GM21717 (cell line): ENCODE results near the gene FKBP6.
A peak's percentile ranks its signal among the peaks of the same experiment; 100 is the strongest.
"Not testable (repeated sequence)": the region's sequence is repeated elsewhere in the genome, so short reads cannot be mapped to it uniquely, and the experiment has no call there.

Experiments used
- ATAC-seq: cut with Tn5 transposase; IDR thresholded peaks from one replicate; pipeline ENCODE4 v1.9.1; 2021; ENCODE audit warnings: mild to moderate bottlenecking, moderate library complexity; ENCODE audit not compliant: unreplicated experiment

FKBP6 gene, protein sequence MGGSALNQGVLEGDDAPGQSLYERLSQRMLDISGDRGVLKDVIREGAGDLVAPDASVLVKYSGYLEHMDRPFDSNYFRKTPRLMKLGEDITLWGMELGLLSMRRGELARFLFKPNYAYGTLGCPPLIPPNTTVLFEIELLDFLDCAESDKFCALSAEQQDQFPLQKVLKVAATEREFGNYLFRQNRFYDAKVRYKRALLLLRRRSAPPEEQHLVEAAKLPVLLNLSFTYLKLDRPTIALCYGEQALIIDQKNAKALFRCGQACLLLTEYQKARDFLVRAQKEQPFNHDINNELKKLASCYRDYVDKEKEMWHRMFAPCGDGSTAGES

DNA sequence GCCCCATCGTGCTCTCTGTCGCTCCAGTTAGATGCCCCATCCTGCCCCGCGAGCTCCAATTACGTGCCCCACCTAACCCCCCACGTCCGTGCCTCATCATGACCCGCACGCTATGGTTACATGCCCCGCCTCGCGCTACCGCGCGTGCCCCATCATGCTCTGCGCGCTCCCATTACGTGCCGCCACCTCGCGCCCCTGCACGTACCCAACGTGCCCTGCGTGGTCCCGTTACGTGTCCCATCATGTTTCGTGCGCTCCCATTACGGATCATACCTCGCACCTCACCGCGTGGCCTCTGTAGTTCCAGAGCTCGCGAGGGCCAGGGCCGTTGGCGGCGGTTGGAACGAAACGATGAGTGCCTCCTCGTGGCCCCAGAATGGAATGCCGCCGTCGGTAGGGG, at the start of gene FKBP6, which contains the start of gene TRIM50:
Gene FKBP6 (plus strand): TSS at position 240 of the 400 bp plus-strand sequence. CDS start 268 bp downstream, outside the sequence.
Gene TRIM50 (minus strand): TSS at position 161 of the 400 bp plus-strand sequence. CDS start 3,295 bp downstream, outside the sequence.
- ATAC-seq = not testable (repeated sequence)

DNA sequence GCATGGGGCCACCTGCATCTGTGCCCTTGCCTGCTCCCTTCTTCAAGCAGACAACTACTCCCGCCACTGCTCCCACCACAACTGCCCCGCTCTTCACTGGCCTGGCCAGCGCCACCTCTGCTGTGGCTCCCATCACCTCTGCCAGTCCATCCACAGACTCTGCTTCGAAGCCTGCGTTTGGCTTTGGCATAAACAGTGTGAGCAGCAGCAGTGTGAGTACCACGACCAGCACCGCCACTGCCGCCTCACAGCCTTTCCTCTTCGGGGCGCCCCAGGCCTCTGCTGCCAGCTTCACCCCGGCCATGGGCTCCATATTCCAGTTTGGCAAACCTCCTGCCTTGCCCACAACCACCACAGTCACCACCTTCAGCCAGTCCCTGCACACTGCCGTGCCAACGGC, 30.7 kb upstream of the FKBP6 start:
- ATAC-seq = not testable (repeated sequence)

DNA sequence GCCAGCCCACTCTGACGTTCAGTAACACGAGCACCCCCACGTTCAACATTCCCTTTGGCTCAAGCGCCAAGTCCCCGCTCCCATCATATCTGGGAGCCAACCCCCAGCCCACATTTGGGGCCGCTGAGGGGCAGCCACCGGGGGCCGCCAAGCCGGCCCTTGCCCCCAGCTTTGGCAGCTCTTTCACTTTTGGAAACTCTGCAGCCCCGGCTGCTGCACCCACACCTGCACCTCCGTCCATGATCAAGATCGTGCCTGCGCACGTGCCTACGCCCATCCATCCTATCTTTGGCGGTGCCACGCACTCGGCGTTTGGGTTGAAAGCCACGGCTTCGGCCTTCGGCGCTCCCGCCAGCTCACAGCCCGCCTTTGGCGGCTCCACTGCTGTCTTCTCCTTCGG, 30.3 kb upstream of the FKBP6 start:
- ATAC-seq = not testable (repeated sequence)

DNA sequence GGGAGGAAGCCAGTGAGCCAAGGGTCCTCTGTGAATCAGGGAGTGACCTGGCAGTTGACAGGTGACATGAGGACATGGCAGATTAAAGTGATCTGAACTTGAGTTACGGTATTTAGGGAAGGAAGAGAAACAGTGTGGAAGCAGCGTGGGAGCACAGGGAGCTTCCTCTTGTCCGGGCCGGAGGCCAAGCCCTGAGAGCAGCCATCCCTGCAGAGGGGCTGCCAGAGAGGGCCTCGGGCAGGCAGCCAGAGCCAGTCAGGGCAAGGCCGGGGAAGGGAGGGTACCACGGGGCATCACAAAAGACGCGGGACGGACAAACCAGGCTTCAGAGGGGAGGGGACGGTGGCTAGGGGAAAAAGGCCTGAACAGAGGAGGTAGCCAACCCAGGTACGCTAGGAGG, 28.1 kb upstream of the FKBP6 start:
- ATAC-seq = not testable (repeated sequence)

DNA sequence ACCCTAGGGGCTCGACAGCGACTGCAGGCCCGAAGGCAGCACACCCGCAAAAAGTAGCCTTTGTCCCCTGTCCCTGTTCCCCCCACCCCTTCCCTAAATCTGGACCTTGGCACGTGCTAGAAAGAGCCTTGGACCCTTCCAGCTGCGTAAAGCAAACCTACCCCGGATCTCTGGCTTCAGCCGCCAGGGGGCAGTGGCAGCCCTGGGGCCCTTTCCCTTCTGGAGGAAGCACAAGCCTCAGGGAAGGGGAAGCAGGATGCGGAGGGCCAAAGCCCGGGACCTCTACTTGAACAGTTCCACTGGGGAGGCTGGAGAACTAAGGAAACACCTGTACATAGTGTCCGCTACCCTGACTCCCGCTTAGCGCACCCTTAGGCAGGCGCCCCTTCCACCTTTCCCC, 26.9 kb upstream of the FKBP6 start:
- ATAC-seq = not testable (repeated sequence)

DNA sequence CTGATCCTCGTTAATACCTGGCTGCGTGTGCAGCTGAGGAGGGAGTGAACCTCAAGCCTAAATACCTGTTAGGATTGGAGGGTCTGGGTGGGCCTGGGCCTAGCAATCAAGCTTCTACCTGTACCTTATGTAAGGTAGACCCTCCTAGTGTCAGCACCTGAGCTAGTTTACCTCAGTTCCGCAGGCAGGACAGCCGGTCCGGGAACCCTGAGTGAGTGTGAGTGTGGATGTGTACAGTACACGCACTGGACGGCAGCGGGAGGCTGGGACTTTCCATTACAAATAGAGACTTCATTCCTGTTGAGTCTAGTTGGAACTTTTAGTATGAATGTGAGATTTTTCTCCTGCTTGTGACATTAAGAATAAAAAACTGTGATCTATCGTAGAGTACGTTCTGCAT, 25.1 kb upstream of the FKBP6 start:
- not testable (repeated sequence) for ATAC-seq

DNA sequence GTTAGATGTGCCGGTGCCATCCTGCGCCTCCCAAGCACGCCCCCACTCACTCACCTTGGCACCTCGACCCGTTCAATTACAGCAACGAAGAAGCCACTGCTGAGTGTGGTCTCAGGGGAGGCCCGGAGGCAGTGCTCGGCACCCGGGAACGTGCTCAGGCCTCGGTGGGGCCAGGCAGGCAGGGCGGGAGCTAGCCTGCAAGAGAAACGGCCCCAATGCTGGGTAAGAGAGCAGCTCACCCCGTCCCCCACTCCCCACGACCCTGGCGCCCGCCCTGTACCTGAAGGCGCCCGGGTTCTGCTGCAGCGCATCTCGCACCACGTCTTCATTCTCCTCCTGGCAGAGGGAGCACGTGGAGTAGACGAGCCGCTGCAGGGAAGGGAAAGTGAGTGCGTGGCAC, 24.4 kb upstream of the FKBP6 start:
- ATAC-seq = no peak

DNA sequence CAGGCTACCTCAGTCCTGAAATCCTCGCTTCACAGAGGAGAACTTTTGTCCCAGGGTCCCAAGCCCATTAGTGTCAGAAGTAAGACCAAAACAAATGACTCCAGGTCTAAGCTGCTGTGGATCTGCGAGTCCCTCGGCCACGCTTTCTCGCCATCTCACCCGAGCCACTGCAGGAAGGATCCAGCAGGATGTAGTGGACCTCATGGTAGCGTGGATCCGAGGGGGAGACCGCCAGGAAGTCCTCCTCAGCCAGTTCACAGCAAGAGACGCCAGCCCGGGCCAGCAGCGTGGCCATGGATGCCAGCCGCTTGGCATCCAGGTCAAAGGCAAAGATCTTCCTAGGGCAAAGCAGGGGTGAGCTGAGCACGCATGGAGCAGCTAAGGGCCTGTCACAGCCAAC, 23.9 kb upstream of the FKBP6 start:
- ATAC-seq = no peak

DNA sequence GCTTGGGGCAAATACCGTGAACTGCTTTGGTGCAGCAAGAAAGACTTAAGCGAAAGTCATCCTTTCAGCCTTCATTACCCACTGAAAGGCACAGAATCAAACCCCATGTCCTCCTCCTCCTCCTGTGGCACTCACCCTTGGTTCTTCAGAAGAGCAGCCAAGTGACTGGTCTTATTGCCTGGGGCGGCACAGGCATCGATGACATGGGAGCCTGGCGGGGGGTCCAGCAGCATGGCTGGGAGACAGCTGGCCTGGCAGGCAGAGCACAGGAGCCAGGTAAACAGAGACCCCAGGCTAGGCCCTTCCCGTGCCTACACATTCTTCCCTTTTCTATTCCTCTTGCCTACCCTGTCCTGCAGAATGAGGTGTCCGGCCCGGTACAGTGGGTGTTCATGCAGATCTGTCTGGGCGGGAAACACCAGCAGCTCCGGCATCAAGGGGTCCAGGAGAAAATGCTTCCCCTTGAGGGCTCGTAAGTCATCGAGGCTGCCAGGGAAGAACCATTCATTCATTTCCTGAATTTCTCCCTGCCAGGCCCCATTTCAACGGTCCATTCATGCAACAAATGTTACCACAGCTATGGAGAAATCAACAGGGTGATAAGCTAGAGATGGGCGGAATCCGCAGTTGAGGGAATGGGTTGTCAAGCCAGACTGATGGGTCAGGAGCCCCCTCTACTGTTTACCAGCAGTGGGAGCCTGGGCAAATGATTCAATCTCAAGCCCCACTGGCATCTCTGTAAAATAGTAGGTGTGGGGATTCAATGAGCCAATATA, 23.2 kb upstream of the FKBP6 start:
- not testable (repeated sequence) for ATAC-seq

DNA sequence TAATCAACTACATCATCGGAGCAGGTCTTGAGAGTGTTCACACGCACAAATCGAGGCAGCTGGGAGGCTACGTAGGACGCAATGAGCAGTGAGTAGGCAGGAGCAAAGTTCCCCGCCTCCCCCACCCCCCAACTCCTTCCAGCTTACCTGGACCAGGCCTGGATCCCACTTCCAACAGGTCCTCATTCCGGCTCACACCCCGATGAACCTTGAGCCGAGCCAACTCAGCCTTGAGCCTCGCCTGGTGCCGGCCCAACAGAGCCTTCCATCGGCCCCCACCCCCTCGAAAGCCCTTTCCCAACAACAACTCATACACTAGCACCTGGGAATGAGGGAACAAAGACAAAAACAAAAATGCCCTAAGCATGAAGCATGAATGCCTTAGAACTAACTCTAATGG, 20.5 kb upstream of the FKBP6 start:
- ATAC-seq = no peak

DNA sequence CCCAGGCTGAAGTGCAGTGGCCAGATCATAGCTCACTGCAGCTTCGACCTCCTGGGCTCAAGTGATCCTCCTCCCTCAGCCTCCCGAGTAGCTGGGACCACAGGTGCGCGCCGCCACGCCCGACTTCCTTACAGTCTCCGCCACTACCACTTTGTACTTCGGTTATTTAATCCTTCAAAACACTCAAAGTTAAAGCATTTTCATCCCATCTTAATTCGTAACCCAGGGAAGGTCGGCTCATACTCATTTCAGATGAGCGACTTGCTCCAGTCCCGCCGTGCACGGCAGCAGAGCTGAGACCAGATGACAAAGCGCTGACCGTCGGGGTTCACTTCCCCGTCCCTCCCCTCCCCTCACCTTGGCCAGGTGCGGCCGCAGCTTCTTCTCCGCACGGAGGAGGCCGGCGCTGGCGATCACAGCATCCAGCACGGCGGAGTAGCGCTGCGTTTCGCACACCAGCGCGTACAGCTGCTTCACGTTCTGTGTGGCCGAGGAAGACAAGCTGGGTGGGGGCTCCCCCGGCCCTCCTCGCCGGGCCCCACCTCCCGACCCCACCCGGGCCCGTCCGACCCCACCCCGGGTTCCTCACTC, 19.8 kb upstream of the FKBP6 start:
- peak; percentile 25 for ATAC-seq

DNA sequence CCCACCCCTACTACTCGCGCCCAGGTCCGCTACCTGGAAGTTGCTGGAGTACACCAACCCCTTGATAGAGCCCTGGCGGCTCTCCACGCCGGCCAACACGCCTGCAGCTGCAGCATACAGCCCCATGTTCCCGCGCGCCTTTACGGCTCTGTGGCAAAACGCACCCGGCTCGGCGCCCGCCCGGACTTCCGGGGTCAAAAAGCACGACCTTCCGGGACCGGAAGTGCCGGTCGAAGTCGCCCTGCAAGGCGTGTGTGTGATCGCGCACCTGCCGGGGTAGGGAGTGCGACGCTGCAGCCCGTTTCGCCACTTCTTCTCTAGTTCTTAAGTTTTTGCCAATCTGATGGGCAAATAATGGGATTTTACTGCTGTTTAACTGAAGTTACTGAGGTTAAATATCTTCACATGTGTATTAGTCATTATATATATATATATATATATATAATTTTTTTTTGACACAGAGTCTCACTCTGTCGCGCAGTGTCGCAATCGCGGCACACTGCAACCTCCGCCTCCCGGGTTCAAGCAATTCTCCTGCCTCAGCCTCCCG, 19.2 kb upstream of the FKBP6 start, which contains the start of gene NSUN5:
Gene NSUN5 (minus strand): TSS at position 162 of the 550 bp plus-strand sequence. CDS start 36 bp downstream, at position 126.
- peak; percentile 86 for ATAC-seq

DNA sequence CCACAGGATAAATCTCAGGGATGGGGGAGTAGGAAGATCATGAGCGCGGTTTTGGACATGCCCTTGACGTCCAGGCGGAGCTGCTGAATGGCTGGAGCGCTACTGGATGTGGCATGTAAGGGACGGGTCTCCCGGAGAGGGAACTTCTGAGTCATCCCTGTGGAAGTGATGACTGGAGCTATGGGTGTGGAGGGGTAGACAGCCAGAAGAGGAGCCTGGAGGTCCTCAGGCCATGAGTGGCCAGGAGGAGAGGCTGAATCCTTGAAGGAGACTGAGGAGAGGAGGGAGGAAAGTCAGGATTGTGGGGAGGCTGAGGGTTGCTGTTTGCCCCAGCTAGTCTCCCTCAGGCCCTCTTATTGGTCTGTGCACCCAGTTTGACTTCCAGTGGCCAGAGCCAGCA, 16.5 kb upstream of the FKBP6 start:
- not testable (repeated sequence) for ATAC-seq

DNA sequence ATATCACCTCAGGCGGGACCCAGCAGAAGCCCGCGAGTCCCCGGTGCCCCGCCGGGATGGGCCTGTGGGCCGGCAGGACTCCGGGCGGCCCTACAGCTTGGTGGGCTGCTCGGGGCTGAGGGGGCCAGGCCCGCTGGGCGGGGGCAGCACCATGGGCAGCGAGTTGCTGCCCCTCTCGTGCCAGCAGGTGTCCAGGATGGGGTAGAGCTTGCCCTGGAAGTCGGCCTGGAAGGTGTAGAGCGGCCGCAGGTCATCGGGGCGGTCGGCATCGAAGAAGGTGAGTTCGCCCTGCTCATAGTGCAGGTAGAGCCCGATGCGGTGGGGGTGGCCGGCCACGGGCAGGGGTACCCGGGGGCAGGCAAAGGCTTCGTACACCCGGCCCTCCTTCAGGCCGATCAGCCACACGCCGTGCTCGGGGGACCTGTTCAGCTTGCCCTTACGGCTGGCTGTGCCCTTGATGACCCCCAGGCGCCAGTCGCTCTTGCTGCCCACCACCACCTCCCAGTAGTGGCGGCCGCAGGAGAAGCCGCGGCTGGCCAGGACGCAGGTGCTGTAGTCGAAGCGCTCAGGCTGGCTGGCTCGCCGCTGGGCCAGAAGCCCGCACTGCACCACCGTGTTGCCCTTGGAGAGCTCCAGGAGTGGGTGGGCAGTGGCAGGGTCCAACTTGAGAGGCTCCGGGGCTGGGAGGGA, 15.0 kb upstream of the FKBP6 start:
- no peak for ATAC-seq

DNA sequence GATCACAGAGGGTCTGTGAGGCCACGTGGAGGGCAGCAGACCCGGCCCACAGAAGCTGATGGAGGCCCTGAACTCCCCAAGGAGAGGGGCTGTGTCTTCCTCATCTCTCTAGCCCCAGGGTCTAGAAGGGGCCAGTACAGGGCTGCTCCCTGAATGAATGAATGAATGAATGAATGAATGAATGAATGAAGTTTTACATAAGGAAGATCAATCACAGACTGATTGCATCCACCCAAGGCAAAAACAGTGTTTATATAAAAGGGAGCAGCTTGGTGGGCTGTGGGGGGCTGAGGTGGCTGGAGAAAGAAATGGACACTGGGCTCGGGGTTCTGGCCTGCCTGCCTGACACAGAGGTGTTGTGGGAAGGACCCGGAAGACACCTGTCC, 14.4 kb upstream of the FKBP6 start:
- ATAC-seq = no peak

DNA sequence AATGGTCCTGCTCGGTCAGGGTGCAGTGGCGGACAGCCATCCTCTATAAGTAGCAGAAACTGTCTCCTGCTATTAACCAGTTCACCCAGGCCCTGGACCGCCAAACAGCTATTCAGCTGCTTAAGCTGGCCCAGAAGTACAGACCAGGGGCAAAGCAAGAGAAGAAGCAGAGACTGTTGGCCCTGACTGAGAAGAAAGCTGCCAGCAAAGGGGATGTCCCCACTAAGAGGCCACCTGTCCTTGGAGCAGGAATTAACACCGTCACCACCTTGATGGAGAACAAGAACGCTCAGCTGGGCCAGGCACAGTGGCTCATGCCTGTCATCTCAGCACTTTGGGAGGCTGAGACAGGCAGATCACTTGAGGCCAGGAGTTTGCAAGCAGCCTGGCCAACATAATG, 13.7 kb upstream of the FKBP6 start:
- no peak for ATAC-seq

DNA sequence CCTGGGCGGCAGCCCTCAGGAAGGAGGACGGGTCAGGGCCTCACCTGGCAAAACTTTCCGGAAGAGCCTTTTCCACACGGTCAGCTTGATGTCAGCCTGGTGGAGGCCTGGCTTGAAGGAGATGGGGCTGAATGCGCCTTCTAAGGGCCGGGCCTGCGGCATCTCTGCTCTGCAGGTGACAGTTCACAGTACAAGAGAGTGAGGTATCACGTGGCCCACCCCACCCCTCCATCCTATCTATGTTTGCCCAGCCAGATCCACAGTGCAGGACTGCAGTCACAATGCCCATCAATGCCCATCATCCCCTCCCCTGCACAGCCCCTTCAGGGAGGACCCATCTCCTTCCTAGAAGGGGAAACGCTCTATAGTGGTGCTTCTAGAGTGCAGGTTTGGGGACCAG, 11.4 kb upstream of the FKBP6 start:
- no peak for ATAC-seq

DNA sequence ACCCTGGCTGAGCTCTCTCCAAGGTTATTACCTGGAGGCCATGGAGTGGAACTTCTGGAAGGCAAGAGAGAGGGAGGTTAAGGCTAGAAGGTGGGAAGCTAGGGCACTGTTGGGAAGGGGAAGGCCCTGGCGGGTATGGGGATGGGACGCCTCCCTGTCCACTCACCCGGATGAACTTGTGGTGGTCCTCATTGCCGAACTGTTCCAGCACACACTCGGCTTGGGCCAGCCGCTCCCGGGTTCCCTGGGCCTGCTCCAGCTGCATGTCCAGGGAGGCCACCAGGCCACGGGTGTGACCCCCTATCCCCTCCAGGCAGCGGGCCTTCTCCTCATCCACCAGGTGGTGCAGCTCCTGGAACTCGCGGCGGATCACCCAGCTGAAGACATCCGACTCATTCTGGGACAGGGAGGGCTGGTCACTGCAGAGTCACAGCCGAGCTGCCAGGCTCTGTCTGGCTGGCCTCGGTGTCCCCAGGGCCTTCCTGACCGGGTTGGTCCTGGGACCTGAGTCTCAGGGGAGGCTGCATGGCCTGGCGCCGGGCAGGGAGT, 9.2 kb upstream of the FKBP6 start:
- not testable (repeated sequence) for ATAC-seq

DNA sequence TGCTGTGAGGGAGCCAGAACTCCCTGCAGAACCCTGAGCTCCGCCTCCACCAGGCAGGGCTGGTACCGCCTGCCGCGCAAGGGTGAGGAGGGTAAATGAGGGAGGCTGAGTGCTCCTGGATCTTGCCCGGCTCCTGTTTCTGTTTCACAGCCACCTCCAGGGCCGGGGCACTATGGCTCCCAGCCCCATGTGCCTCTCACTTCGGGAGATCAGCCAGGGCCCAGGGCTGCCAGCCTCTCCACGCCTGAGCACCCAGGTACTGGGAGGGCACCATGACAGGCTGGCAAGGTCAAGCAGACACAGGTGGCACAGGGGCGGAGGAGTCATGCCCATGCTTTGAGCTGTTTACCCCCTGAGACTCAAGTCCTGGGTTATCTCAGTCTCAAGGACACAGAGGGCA, 8.4 kb upstream of the FKBP6 start:
- ATAC-seq = not testable (repeated sequence)

DNA sequence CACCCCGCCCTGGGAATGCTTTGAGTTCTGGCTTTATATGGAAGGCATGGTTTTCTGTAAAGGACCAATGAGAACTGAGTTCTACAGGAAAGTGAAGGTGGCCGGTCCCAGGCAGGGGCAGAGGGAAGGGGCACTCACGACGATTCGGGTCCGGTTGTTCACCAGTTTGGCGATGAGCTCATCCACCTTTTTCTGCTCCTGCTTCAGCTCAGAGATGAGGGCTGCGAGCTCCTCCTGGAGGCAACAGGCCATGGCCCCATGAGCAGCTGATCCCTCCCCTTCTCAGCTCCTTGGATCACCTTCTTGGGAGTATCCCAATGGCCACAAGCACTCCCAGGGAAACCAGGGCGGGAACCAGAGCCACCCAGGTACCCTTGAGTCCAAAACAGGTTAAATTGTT, 8.0 kb upstream of the FKBP6 start:
- ATAC-seq = not testable (repeated sequence)
